HEK293T (cell line): Measurements from ENCODE around the gene ORM2.

Experiments
- ARNT ChIP-seq: fragments of 450-650 bp; IDR thresholded peaks from 2 replicates; pipeline ENCODE4 v1.6.1; 2017; ENCODE audit warnings: mild to moderate bottlenecking
- BHLHE40 ChIP-seq: fragments of 450-650 bp; IDR thresholded peaks from 2 replicates; pipeline ENCODE4 v1.6.1; 2016; ENCODE audit warnings: mild to moderate bottlenecking, moderate library complexity, borderline replicate concordance
- CTBP1 ChIP-seq: fragments of 450-650 bp; IDR thresholded peaks from 2 replicates; pipeline ENCODE4 v1.6.1; 2016; ENCODE audit warnings: borderline replicate concordance
- ELF4 ChIP-seq: fragments of 450-650 bp; IDR thresholded peaks from 2 replicates; pipeline ENCODE4 v1.6.1; 2017; ENCODE audit warnings: antibody characterized with exemption
- FOXA1 ChIP-seq: fragments of 450-650 bp; IDR thresholded peaks from 2 replicates; pipeline ENCODE4 v1.6.1; 2016; ENCODE audit warnings: mild to moderate bottlenecking
- FOXM1 ChIP-seq: fragments of 450-650 bp; IDR thresholded peaks from 2 replicates; pipeline ENCODE4 v1.6.1; 2017; ENCODE audit warnings: mild to moderate bottlenecking, borderline replicate concordance
- HDGF ChIP-seq: fragments of 450-650 bp; IDR thresholded peaks from 2 replicates; pipeline ENCODE4 v1.6.1; 2017; ENCODE audit warnings: antibody characterized with exemption, borderline replicate concordance
- NFRKB ChIP-seq: fragments of 450-650 bp; IDR thresholded peaks from 2 replicates; pipeline ENCODE4 v1.6.1; 2016; ENCODE audit warnings: mild to moderate bottlenecking, moderate library complexity
- PKNOX1 ChIP-seq: fragments of 450-650 bp; IDR thresholded peaks from 2 replicates; pipeline ENCODE4 v1.6.1; 2016
- SP1 ChIP-seq: fragments of 450-650 bp; IDR thresholded peaks from 2 replicates; pipeline ENCODE4 v1.6.1; 2017
- TARDBP ChIP-seq: fragments of 450-650 bp; IDR thresholded peaks from 2 replicates; pipeline ENCODE4 v1.6.1; 2016

GRCh38 chr9:114327749-114328148 is 1.9 kb upstream of the ORM2 start:
- TF ChIP-seq FOXA1 (no peak), TARDBP (no peak), CTBP1 (no peak), NFRKB (no peak), HDGF (no peak), BHLHE40 (no peak), FOXM1 (no peak), PKNOX1 (no peak), ARNT (no peak), ELF4 (no peak), SP1 (no peak)
